ENCODE data around the gene PRRG2.

DNA sequence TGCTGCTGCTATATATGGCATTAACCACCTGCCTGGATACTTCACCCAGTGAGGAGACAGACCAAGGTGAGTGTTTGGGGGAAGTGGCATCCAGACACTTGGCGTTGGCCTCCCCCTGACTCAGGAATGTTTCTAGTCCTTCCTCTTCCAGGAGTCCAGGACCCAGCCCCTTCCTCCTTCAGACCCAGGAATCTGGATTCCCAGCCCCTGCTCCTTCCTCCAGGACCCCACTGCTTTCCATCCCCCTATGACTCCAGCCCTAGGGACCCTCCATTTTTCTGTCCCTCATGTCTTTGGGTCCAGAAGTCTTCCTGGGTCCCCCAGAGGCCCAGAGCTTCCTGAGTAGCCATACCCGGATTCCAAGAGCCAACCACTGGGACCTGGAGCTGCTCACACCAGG, 2.1 kb downstream of the PRRG2 start:
- TF ChIP-seq FOXM1 (IDR thresholded peaks at IDR 0.05; ENCODE audit: borderline replicate concordance, low read depth) = no peak
- TF ChIP-seq CEBPB (IDR thresholded peaks at IDR 0.05) = no peak
- TF ChIP-seq CREB1 (IDR thresholded peaks at IDR 0.05; ENCODE audit: low read depth) = no peak
- no peak for TF ChIP-seq YY1 (IDR thresholded peaks at IDR 0.05; ENCODE audit: low read depth)
- no peak for TF ChIP-seq RAD21 (IDR thresholded peaks at IDR 0.05; ENCODE audit: low read depth)
- TF ChIP-seq EP300 (IDR thresholded peaks at IDR 0.05; ENCODE audit: borderline replicate concordance) = no peak
- TF ChIP-seq, protein P1, sequence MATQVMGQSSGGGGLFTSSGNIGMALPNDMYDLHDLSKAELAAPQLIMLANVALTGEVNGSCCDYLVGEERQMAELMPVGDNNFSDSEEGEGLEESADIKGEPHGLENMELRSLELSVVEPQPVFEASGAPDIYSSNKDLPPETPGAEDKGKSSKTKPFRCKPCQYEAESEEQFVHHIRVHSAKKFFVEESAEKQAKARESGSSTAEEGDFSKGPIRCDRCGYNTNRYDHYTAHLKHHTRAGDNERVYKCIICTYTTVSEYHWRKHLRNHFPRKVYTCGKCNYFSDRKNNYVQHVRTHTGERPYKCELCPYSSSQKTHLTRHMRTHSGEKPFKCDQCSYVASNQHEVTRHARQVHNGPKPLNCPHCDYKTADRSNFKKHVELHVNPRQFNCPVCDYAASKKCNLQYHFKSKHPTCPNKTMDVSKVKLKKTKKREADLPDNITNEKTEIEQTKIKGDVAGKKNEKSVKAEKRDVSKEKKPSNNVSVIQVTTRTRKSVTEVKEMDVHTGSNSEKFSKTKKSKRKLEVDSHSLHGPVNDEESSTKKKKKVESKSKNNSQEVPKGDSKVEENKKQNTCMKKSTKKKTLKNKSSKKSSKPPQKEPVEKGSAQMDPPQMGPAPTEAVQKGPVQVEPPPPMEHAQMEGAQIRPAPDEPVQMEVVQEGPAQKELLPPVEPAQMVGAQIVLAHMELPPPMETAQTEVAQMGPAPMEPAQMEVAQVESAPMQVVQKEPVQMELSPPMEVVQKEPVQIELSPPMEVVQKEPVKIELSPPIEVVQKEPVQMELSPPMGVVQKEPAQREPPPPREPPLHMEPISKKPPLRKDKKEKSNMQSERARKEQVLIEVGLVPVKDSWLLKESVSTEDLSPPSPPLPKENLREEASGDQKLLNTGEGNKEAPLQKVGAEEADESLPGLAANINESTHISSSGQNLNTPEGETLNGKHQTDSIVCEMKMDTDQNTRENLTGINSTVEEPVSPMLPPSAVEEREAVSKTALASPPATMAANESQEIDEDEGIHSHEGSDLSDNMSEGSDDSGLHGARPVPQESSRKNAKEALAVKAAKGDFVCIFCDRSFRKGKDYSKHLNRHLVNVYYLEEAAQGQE (IDR thresholded peaks at IDR 0.05; ENCODE audit: low read depth) = no peak
- TF ChIP-seq, protein P2, sequence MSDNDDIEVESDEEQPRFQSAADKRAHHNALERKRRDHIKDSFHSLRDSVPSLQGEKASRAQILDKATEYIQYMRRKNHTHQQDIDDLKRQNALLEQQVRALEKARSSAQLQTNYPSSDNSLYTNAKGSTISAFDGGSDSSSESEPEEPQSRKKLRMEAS (IDR thresholded peaks at IDR 0.05) = no peak
- TF ChIP-seq TEAD4 (IDR thresholded peaks at IDR 0.05) = no peak
- TF ChIP-seq TAF1 (IDR thresholded peaks at IDR 0.05; ENCODE audit: low read depth) = no peak
- TF ChIP-seq, protein P3, sequence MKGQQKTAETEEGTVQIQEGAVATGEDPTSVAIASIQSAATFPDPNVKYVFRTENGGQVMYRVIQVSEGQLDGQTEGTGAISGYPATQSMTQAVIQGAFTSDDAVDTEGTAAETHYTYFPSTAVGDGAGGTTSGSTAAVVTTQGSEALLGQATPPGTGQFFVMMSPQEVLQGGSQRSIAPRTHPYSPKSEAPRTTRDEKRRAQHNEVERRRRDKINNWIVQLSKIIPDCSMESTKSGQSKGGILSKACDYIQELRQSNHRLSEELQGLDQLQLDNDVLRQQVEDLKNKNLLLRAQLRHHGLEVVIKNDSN (IDR thresholded peaks at IDR 0.05) = no peak
